ENCODE results near the gene TXNRD1. TPM values are rescaled to one million over a fixed set of nuclear protein-coding genes. Genes with fewer than 3 reads are reported as not detected.
A peak's percentile ranks its signal among the peaks of the same experiment; 100 is the strongest.

Gene TXNRD1
- total and polyA plus RNA-seq, 8 donors: 54.6 to 174 (median 61.1) TPM

- no peak overlapping the region for H3K27ac ChIP-seq
- H3K4me1 ChIP-seq: no peaks in the 10 kb centered on the region
- intact Hi-C loops (cut with DNase I): no loop called here
- no peak overlapping the region for H3K4me3 ChIP-seq
- ATAC-seq: no peak
- no peaks in the 10 kb centered on the region for H3K9me3 ChIP-seq
- H3K36me3 ChIP-seq: peaks cover 0 to 97% of the 10 kb centered on the region in 2 donors
- no peak for TF ChIP-seq CTCF (IDR thresholded peaks at IDR 0.05)
- no peak for DNase-seq
- H3K27me3 ChIP-seq: no peaks in the 10 kb centered on the region
These were observed 125.5 kb downstream of the TXNRD1 start for GRCh38 chr12:104340925-104341611.

- Histone ChIP-seq H3K4me1 (no peaks in the 10 kb centered on the region), H3K36me3 (peaks cover 0 to 97% of the 10 kb centered on the region in 2 donors), H3K4me3 (no peak overlapping the region), H3K27me3 (no peaks in the 10 kb centered on the region), H3K9me3 (no peaks in the 10 kb centered on the region), H3K27ac (no peak overlapping the region)
- intact Hi-C loops (cut with DNase I): no loop called here
- no peak for ATAC-seq
- no peak for DNase-seq
- TF ChIP-seq CTCF (IDR thresholded peaks at IDR 0.05): no peak
These were observed 126.6 kb downstream of the TXNRD1 start for GRCh38 chr12:104342147-104342546.

- intact Hi-C loops (cut with DNase I): no loop called here
- H3K36me3 ChIP-seq: peaks cover 0 to 97% of the 10 kb centered on the region in 2 donors
- H3K27ac ChIP-seq: no peak overlapping the region
- no peak for ATAC-seq
- H3K4me3 ChIP-seq: no peak overlapping the region
- H3K27me3 ChIP-seq: no peaks in the 10 kb centered on the region
- no peaks in the 10 kb centered on the region for H3K4me1 ChIP-seq
- peak in 1 of 4 donors; percentile 14 for DNase-seq
- no peaks in the 10 kb centered on the region for H3K9me3 ChIP-seq
- TF ChIP-seq CTCF (IDR thresholded peaks at IDR 0.05): no peak
These were observed 127.2 kb downstream of the TXNRD1 start for GRCh38 chr12:104342635-104343249.

GRCh38 chr12:104344682-104345081 is 129.1 kb downstream of the TXNRD1 start:
- H3K9me3 ChIP-seq: no peaks in the 10 kb centered on the region
- no peaks in the 10 kb centered on the region for H3K27me3 ChIP-seq
- H3K4me3 ChIP-seq: no peak overlapping the region
- H3K4me1 ChIP-seq: no peaks in the 10 kb centered on the region
- ATAC-seq (no peak), DNase-seq (no peak)
- H3K27ac ChIP-seq: no peak overlapping the region
- peaks cover 0 to 97% of the 10 kb centered on the region in 2 donors for H3K36me3 ChIP-seq
- TF ChIP-seq CTCF (IDR thresholded peaks at IDR 0.05): no peak
- intact Hi-C loops (cut with DNase I): no loop called here

- no peak for TF ChIP-seq CTCF (IDR thresholded peaks at IDR 0.05)
- no peaks in the 10 kb centered on the region for H3K4me1 ChIP-seq
- DNase-seq (no peak), ATAC-seq (no peak)
- no peak overlapping the region for H3K4me3 ChIP-seq
- intact Hi-C loops (cut with DNase I): no loop called here
- H3K9me3 ChIP-seq: no peaks in the 10 kb centered on the region
- H3K27me3 ChIP-seq: no peaks in the 10 kb centered on the region
- peaks cover 0 to 97% of the 10 kb centered on the region in 2 donors for H3K36me3 ChIP-seq
- no peak overlapping the region for H3K27ac ChIP-seq
These were observed 129.9 kb downstream of the TXNRD1 start for GRCh38 chr12:104345234-104346066.

Data from left lung (tissue), 10 donors.